A549 (cell line): ENCODE measurements around the gene CLK2. TPM values are rescaled to one million over a fixed set of nuclear protein-coding genes. Genes with fewer than 3 reads are reported as not detected.

Experiments
- ATAC-seq, 2 experiments: fragments of 200-7000 bp in 1 of 2; fragments of >200 bp in 1 of 2; cut with Nextera tagmentation in 1 of 2; cut with Tn5 transposase in 1 of 2; 3 replicates each; pipeline versions ENCODE4 v1.8.0 to v1.9.1; 2018 to 2020; ENCODE audit warnings: mild to moderate bottlenecking in 1 of 2, moderate library complexity in 1 of 2
- CTCF ChIA-PET: fragments of 300-600 bp; sonication (Branson Sonifier 250); formaldehyde crosslinking; extraction: SDS; loops from one replicate; lab custom pipeline; 2021; ENCODE audit warnings: antibody characterized with exemption, inconsistent platforms; lab: Yijun Ruan, JAX
- POLR2A ChIA-PET: fragments of 350-600 bp; formaldehyde crosslinking; extraction: SDS; loops from one replicate; lab custom pipeline; 2021; ENCODE audit warnings: antibody characterized with exemption, inconsistent platforms; lab: Yijun Ruan, JAX
- DNase-seq, 2 experiments: peaks; one replicate each; pipeline versions ENCODE4 v3.0.0 to v3.0.0-alpha.2; 2011 to 2016; ENCODE audit warnings: low read depth in 1 of 2, low spot score in 1 of 2
- FAIRE-seq: peaks from 2 replicates; lab custom pipeline; 2011; peaks lifted over from hg19 to GRCh38; lab: Jason Lieb, UNC
- H3K27ac ChIP-seq, 2 experiments: fragments of >200 bp; sonication (Bioruptor Twin); formaldehyde crosslinking; 3 replicates each; pipeline ENCODE4 v1.5.1; 2016 to 2017
- H3K4me1 ChIP-seq: fragments of >200 bp; sonication (Bioruptor Twin); formaldehyde crosslinking; 3 replicates; pipeline ENCODE4 v1.6.1; 2016
- H3K4me2 ChIP-seq: fragments of >200 bp; sonication (Bioruptor Twin); formaldehyde crosslinking; 3 replicates; pipeline ENCODE4 v1.6.1; 2016
- H3K4me3 ChIP-seq: fragments of >200 bp; sonication (Bioruptor Twin); formaldehyde crosslinking; 3 replicates; pipeline ENCODE4 v1.5.1; 2016
- H3K9me3 ChIP-seq: fragments of >200 bp; sonication (Bioruptor Twin); formaldehyde crosslinking; 3 replicates; pipeline ENCODE4 v1.6.1; 2016
- BHLHE40 ChIP-seq: IDR thresholded peaks from 2 replicates; pipeline ENCODE4 v1.6.1; 2012; ENCODE audit warnings: low read depth, low read length, inconsistent platforms
- CBX8 ChIP-seq: fragments of 200-600 bp; sonication (generic); IDR thresholded peaks from 2 replicates; pipeline ENCODE4 v1.6.1; 2016
- CHD4 ChIP-seq: fragments of 200-600 bp; sonication (generic); IDR thresholded peaks from 2 replicates; pipeline ENCODE4 v1.6.1; 2016; ENCODE audit warnings: antibody characterized with exemption, mild to moderate bottlenecking, borderline replicate concordance
- EHMT2 ChIP-seq: fragments of 200-600 bp; sonication (generic); IDR thresholded peaks from 2 replicates; pipeline ENCODE4 v1.6.1; 2016; ENCODE audit warnings: antibody characterized with exemption, low read depth, mild to moderate bottlenecking, moderate library complexity
- EP300 ChIP-seq, 2 experiments: fragments of >200 bp; sonication (Bioruptor Twin); formaldehyde crosslinking; IDR thresholded peaks; 2 replicates in 1 of 2; 3 replicates in 1 of 2; pipeline ENCODE4 v1.6.1; 2016 to 2017
- FOSL2 ChIP-seq, 2 experiments: fragments of 450-650 bp in 1 of 2; fragments of >200 bp in 1 of 2; sonication (Bioruptor Twin) in 1 of 2; formaldehyde crosslinking; IDR thresholded peaks; 2 replicates each; pipeline versions ENCODE4 v1.5.0 to v1.6.1; 2016 to 2020; ENCODE audit warnings: mild to moderate bottlenecking in 1 of 2, moderate library complexity in 1 of 2
- FOXS1 ChIP-seq: fragments of 250-450 bp; sonication (Bioruptor Pico); IDR thresholded peaks from 2 replicates; pipeline ENCODE4 v1.5.0; 2020; ENCODE audit warnings: mild to moderate bottlenecking, moderate library complexity
- GATA3 ChIP-seq: IDR thresholded peaks from 2 replicates; pipeline ENCODE4 v1.6.1; 2012; ENCODE audit warnings: borderline replicate concordance
- HEYL ChIP-seq: fragments of 250-450 bp; sonication (Bioruptor Pico); IDR thresholded peaks from 2 replicates; pipeline ENCODE4 v1.8.0; 2021; ENCODE audit warnings: mild to moderate bottlenecking, moderate library complexity
- HOXA7 ChIP-seq: fragments of 250-450 bp; sonication (Bioruptor Pico); IDR thresholded peaks from 2 replicates; pipeline ENCODE4 v1.5.0; 2020; ENCODE audit warnings: mild to moderate bottlenecking, moderate library complexity
- JUN ChIP-seq, 2 experiments: fragments of >200 bp; sonication (Bioruptor Twin); formaldehyde crosslinking; IDR thresholded peaks; 2 replicates in 1 of 2; 3 replicates in 1 of 2; pipeline ENCODE4 v1.6.1; 2016 to 2017
- JUNB ChIP-seq: fragments of >200 bp; sonication (Bioruptor Twin); formaldehyde crosslinking; IDR thresholded peaks from 2 replicates; pipeline ENCODE4 v1.6.1; 2016
- MYC ChIP-seq: IDR thresholded peaks from 2 replicates; pipeline ENCODE4 v1.6.1; 2012; ENCODE audit warnings: mild to moderate bottlenecking, inconsistent platforms, low read length, improper control_type of control experiment, borderline replicate concordance
- NFE2L2 ChIP-seq: fragments of 150-350 bp; conservative IDR thresholded peaks from 2 replicates; pipeline ENCODE4 v1.6.1; 2014; ENCODE audit warnings: low read length
- POLR2A ChIP-seq: IDR thresholded peaks from 2 replicates; pipeline ENCODE4 v1.6.1; 2012; ENCODE audit warnings: mild to moderate bottlenecking, low read length
- POLR2AphosphoS2 ChIP-seq: conservative IDR thresholded peaks from 2 replicates; pipeline ENCODE4 v1.6.1; 2012; ENCODE audit warnings: low read length, improper control_type of control experiment, inconsistent platforms
- RCOR1 ChIP-seq: fragments of 150-350 bp; IDR thresholded peaks from 2 replicates; pipeline ENCODE4 v1.6.1; 2014; ENCODE audit warnings: antibody characterized with exemption, low read length, low read depth
- SMC3 ChIP-seq: fragments of >200 bp; sonication (Bioruptor Twin); formaldehyde crosslinking; IDR thresholded peaks from 3 replicates; pipeline ENCODE4 v1.6.1; 2018; ENCODE audit warnings: inconsistent platforms
- SREBF2 ChIP-seq: fragments of 450-650 bp; IDR thresholded peaks from 2 replicates; pipeline ENCODE4 v1.6.1; 2014; ENCODE audit warnings: mild to moderate bottlenecking, moderate library complexity
- TP53 ChIP-seq: fragments of 250-450 bp; sonication (Bioruptor Pico); IDR thresholded peaks from 2 replicates; pipeline ENCODE4 v1.5.0; 2021; ENCODE audit warnings: mild to moderate bottlenecking, moderate library complexity
- ZFP36 ChIP-seq: fragments of 450-650 bp; IDR thresholded peaks from 2 replicates; pipeline ENCODE4 v1.6.1; 2014; ENCODE audit warnings: borderline replicate concordance; ENCODE audit not compliant: partially characterized antibody
- ZSCAN20 ChIP-seq: fragments of 250-450 bp; sonication (Bioruptor Pico); IDR thresholded peaks from 2 replicates; pipeline ENCODE4 v1.8.0; 2022; ENCODE audit warnings: mild to moderate bottlenecking, moderate library complexity
- WGBS: methylation state at CpG from one replicate; pipeline ENCODE4 v1.1.6; 2017; ENCODE audit errors: missing lambda C conversion rate; 5-methylcytosine and 5-hydroxymethylcytosine counted together
- polyA plus RNA-seq, 4 experiments: library from polyadenylated mRNA; depleted of rRNA in 3 of 4; stranded (reverse); fragments of >200 nt; fragmentation: RNase III in 1 of 4; extraction: RNeasy Plus Mini Kit Qiagen cat#74134 plus additional on column Dnase treatment in 1 of 4; gene quantifications; 2 replicates in 3 of 4; 3 replicates in 1 of 4; pipeline ENCODE4 v1.2.3, GENCODE V29; 2011 to 2017
- TF ChIP-seq, protein P1 (sequence below): IDR thresholded peaks from 2 replicates; pipeline ENCODE4 v1.6.1; 2012
- TF ChIP-seq, protein P2 (sequence below): fragments of 250-450 bp; sonication (Bioruptor Pico); IDR thresholded peaks from 2 replicates; pipeline ENCODE4 v1.5.0; 2021; ENCODE audit warnings: mild to moderate bottlenecking, moderate library complexity, borderline replicate concordance
- TF ChIP-seq, protein P3 (sequence below): IDR thresholded peaks from 2 replicates; pipeline ENCODE4 v1.6.1; 2012; ENCODE audit warnings: low read depth, borderline replicate concordance
- TF ChIP-seq, protein P4 (sequence below): fragments of 450-650 bp; IDR thresholded peaks from 2 replicates; pipeline ENCODE4 v1.6.1; 2014; ENCODE audit warnings: antibody characterized with exemption
- TF ChIP-seq, protein P5 (sequence below): IDR thresholded peaks from 2 replicates; pipeline ENCODE4 v1.6.1; 2012
- TF ChIP-seq, protein P6 (sequence below): fragments of 150-350 bp; IDR thresholded peaks from 2 replicates; pipeline ENCODE4 v1.6.1; 2014; ENCODE audit warnings: low read depth, mild to moderate bottlenecking, low read length

The CLK2 gene
- polyA plus RNA-seq, 2 of the 4 experiments (the other 2 are of a cell fraction) = 37.9 to 45.7 TPM

DNA sequence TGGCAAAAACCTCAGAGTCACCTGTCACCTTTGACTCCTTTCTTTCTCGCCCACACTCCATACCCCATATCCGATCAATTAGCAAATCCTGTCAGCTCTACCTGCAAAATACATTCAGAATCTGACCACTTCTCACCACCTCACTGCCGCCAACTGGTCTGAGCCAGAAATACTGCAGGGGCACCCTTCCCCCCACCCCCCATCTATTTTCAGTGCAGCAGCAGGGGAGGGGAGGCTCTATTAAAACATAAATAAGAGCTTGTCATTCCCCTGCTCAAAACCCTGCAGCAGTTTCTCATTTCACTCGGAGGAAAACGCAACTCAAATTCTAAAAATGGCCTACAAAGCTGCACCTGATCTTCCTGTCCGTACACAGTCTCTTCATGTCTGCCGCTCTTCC, 24.1 kb upstream of the CLK2 start:
- TF ChIP-seq JUNB (no peak), POLR2A (no peak), JUN (IDR thresholded peaks at IDR 0.05) (no peak), NFE2L2 (no peak), CHD4 (no peak), SREBF2 (no peak), RCOR1 (no peak), POLR2AphosphoS2 (no peak), GATA3 (no peak), FOSL2 (IDR thresholded peaks at IDR 0.05) (no peak), FOSL2 (CRISPR knock-in tag; IDR thresholded peaks at IDR 0.05) (no peak), SMC3 (no peak), HEYL (no peak), ZSCAN20 (CRISPR knock-in tag) (no peak), ZFP36 (no peak)
- TF ChIP-seq, protein P1, sequence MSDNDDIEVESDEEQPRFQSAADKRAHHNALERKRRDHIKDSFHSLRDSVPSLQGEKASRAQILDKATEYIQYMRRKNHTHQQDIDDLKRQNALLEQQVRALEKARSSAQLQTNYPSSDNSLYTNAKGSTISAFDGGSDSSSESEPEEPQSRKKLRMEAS = no peak
- TF ChIP-seq, protein P2, sequence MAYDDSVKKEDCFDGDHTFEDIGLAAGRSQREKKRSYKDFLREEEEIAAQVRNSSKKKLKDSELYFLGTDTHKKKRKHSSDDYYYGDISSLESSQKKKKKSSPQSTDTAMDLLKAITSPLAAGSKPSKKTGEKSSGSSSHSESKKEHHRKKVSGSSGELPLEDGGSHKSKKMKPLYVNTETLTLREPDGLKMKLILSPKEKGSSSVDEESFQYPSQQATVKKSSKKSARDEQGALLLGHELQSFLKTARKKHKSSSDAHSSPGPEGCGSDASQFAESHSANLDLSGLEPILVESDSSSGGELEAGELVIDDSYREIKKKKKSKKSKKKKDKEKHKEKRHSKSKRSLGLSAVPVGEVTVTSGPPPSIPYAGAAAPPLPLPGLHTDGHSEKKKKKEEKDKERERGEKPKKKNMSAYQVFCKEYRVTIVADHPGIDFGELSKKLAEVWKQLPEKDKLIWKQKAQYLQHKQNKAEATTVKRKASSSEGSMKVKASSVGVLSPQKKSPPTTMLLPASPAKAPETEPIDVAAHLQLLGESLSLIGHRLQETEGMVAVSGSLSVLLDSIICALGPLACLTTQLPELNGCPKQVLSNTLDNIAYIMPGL (CRISPR knock-in tag) = no peak
- TF ChIP-seq, protein P3, sequence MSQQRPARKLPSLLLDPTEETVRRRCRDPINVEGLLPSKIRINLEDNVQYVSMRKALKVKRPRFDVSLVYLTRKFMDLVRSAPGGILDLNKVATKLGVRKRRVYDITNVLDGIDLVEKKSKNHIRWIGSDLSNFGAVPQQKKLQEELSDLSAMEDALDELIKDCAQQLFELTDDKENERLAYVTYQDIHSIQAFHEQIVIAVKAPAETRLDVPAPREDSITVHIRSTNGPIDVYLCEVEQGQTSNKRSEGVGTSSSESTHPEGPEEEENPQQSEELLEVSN = no peak
- TF ChIP-seq, protein P4, sequence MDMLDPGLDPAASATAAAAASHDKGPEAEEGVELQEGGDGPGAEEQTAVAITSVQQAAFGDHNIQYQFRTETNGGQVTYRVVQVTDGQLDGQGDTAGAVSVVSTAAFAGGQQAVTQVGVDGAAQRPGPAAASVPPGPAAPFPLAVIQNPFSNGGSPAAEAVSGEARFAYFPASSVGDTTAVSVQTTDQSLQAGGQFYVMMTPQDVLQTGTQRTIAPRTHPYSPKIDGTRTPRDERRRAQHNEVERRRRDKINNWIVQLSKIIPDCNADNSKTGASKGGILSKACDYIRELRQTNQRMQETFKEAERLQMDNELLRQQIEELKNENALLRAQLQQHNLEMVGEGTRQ = no peak
- TF ChIP-seq, protein P5, sequence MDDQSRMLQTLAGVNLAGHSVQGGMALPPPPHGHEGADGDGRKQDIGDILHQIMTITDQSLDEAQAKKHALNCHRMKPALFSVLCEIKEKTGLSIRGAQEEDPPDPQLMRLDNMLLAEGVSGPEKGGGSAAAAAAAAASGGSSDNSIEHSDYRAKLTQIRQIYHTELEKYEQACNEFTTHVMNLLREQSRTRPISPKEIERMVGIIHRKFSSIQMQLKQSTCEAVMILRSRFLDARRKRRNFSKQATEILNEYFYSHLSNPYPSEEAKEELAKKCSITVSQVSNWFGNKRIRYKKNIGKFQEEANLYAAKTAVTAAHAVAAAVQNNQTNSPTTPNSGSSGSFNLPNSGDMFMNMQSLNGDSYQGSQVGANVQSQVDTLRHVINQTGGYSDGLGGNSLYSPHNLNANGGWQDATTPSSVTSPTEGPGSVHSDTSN = no peak
- no peak overlapping the region for H3K4me3 ChIP-seq
- no peaks in the 10 kb centered on the region for H3K4me1 ChIP-seq
- ChIA-PET POLR2A (no interaction called here), CTCF (interaction anchor here (0.6 to 1.4 kb wide), 3 partner anchors 9 to 52 kb away, joined by 3 read pairs; no protein-coding TSS in a partner anchor)
- no peak for DNase-seq
- FAIRE-seq = no peak
- no peak overlapping the region for H3K27ac ChIP-seq
- no peak for ATAC-seq
- no peaks in the 10 kb centered on the region for H3K9me3 ChIP-seq
- WGBS = 85% methylated on average over 7 of the region's 7 CpGs
- no peak overlapping the region for H3K4me2 ChIP-seq

DNA sequence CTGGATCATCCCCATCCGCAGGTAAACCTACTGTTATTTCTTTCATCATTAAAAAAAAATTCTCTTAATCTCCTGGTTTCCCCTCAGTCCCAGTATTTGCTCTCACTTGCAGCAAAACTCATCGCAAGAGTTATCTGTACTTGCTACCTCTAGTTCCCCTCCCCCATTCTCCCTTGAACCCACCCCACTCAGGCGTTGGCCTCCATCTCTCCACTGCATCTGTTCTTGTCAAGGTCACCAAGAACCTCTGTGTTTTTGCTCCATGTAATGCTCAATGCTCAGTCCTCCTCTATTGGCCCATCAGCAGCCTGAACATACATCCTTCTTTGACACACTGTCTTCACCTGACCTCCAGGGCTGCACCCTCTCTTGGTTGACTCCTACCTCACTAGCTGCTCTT, 23.4 kb upstream of the CLK2 start:
- TF ChIP-seq EHMT2 (no peak), HOXA7 (no peak), RCOR1 (no peak), FOXS1 (CRISPR knock-in tag) (no peak), FOSL2 (IDR thresholded peaks at IDR 0.05) (no peak), FOSL2 (CRISPR knock-in tag; IDR thresholded peaks at IDR 0.05) (no peak), BHLHE40 (no peak), MYC (no peak), ZSCAN20 (CRISPR knock-in tag) (no peak), JUNB (no peak), CBX8 (no peak), EP300 (IDR thresholded peaks at IDR 0.05) (no peak), TP53 (CRISPR knock-in tag) (no peak)
- TF ChIP-seq, protein P3 = no peak
- TF ChIP-seq, protein P6, sequence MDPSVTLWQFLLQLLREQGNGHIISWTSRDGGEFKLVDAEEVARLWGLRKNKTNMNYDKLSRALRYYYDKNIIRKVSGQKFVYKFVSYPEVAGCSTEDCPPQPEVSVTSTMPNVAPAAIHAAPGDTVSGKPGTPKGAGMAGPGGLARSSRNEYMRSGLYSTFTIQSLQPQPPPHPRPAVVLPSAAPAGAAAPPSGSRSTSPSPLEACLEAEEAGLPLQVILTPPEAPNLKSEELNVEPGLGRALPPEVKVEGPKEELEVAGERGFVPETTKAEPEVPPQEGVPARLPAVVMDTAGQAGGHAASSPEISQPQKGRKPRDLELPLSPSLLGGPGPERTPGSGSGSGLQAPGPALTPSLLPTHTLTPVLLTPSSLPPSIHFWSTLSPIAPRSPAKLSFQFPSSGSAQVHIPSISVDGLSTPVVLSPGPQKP = no peak
- TF ChIP-seq, protein P4 = no peak
- TF ChIP-seq, all 56 proteins: peak for 0
- ATAC-seq = no peak
- 61% methylated on average over 3 of the region's 3 CpGs for WGBS
- Histone ChIP-seq H3K4me3 (no peak overlapping the region), H3K27ac (no peak overlapping the region), H3K9me3 (no peaks in the 10 kb centered on the region), H3K4me1 (no peaks in the 10 kb centered on the region), H3K4me2 (no peak overlapping the region)
- DNase-seq = no peak
- FAIRE-seq = no peak
- CTCF ChIA-PET = interaction anchor here (1.4 kb wide), 1 partner anchor 26 kb away, joined by 3 read pairs; no protein-coding TSS in a partner anchor
- POLR2A ChIA-PET = no interaction called here
